LNCAP (cell line): ENCODE measurements around the gene FOXL1.

ENCODE experiments used
- CTCF ChIP-seq: fragments of 450-650 bp; IDR thresholded peaks from 2 replicates; pipeline ENCODE4 v1.5.1; 2017; ENCODE audit warnings: mild to moderate bottlenecking

Gene FOXL1

DNA sequence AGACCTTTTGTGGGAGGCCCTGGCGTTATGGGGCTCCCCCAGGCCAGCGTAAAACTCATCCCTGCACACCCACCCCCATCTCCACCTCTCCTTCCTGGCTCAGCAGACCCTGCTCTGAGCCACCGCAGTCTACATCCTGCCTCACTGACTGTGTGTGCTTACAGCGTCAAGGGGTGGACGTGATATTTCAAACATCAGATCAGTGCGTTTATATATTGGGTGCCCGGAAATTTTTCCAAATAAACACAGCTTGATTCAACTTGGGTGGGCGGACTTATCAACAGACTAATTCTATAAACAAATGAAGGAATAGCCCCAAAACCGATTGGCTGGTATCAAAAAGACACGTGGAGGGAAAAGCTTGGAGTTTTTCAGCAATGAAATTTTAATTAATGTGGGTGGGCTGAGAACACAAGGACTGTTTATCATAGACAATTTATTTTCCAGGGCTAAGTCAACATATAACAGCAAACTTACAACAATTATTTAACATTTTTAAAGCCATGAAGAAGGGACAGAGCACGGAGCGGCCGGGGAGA, at the start of gene FOXL1:
FOXL1 (plus strand) TSS at position 489 of the 539 bp plus-strand sequence. CDS start 175 bp downstream, outside the sequence.
- no peak for TF ChIP-seq CTCF

DNA sequence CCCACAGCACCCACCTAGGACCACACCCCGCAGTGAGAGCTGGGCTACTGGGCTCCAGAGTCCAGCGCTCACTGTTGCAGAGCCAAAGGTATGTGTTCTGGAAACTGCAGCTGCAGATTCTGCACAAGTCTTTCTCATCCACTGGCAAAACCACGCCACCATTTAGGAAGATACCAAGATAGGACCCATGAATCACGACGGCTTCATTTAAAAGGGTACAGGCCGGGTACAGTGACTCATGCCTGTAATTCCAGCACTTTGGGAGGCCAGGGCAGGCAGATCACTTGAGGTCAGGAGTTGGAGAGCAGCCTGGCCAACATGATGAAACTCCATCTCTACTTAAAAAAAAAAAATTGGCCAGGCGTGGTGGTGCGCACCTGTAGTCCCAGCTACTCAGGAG, 49.2 kb upstream of the FOXL1 start:
- no peak for TF ChIP-seq CTCF

- TF ChIP-seq CTCF: no peak
These were observed 47.8 kb upstream of the FOXL1 start for GRCh38 chr16:86530251-86531190.

DNA sequence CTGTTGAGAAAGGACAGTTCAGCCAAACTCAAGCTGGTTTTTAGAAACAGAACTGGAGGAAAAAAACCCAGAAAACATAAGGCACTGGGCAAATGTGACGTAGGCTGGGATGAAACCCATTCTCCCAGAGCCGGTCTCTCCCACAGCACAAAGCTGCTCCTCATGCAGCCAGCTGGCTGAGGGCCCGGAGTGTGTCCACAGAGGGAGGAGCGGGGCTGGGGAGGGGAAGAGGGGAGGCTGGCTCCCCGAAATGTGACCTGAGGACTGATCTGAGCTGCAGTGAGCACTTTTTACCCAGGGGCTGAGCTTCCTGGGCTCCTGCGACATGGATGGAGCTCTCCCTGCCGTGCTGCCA, 47.2 kb upstream of the FOXL1 start:
- no peak for TF ChIP-seq CTCF

- TF ChIP-seq CTCF: no peak
These were observed 46.5 kb upstream of the FOXL1 start for GRCh38 chr16:86531641-86532525.

- TF ChIP-seq CTCF: no peak
These were observed 45.9 kb upstream of the FOXL1 start for GRCh38 chr16:86532526-86532815.

DNA sequence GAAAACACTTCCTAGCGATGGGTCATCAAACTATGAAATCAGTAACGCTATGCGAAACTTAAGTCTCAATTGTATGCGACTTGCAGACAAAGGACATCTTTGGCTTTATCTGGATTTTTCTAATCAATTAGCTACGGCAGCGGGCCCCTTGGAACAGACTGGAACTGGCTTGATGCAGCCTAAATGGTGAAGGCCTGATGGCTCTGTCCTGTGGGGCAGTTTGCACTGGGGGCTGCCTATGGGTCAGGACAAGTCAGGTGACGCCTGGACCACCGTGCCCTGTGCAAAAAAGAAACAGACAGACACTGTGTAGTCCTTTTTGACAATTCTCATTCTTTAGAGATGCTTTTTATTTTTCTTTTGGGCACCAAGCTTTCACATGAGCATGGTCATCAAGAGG, 45.3 kb upstream of the FOXL1 start:
- no peak for TF ChIP-seq CTCF
